ENCODE measurements around the gene DAGLB. TPM values are rescaled to one million over a fixed set of nuclear protein-coding genes. Genes with fewer than 3 reads are reported as not detected.

The DAGLB gene
- total and polyA plus RNA-seq, 2 of the 4 experiments (the other 2 are of a cell fraction) = 23.4 to 33.5 TPM

DNA sequence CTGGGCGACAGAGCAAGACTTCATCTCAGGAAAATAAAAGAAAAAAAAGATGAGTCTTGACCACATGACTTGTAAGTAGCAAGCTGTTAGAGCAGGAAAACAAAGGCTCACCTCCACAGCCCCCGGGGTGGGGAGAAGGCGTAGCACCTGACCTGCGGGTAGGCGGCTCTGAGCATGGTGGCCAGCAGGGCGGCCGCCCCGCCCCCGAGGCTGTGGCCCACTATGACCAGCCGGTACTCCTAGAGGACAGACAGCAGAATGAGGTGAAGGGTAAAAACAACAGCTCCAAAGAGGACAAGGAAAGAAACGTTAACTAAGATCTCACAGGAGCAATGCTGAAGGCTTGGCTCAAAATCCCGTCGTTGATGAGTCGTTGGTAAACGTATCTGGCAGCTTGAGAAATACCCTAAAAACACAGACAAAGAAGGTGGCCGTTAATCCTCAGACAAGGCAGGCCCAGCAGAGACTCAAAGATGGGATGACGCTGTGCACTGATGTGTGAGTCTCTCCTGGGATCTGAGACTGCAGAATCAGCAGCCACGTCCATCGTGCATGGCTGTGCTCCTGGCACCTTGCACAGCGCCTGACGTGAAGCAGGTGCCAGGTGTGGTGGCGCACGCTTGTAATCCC, 31.1 kb downstream of the DAGLB start:
- BruUV-seq (replicated peaks) = no TSS peak
- Histone ChIP-seq H2BK15ac (ENCODE audit: low read depth, low read length) (no peak overlapping the region), H4K20me1 (ENCODE audit: insufficient read depth, low read length) (no peaks in the 10 kb centered on the region; the same call in 1 of the 2 replicates), H3K18ac (ENCODE audit: low read depth, low read length) (no peak overlapping the region), H2BK120ac (ENCODE audit: low read depth, low read length) (no peak overlapping the region), H3K4me2 (ENCODE audit: low read depth, low read length) (no peak overlapping the region), H2BK20ac (ENCODE audit: low read depth, low read length) (no peak overlapping the region), H3K9ac (ENCODE audit: low read depth, low read length) (no peak overlapping the region), H3K4me3 (ENCODE audit: insufficient read depth, low read depth, low read length) (no peak overlapping the region), H2AK9ac (replicated peaks; ENCODE audit: low read depth, low read length, poor library complexity) (no peak overlapping the region), H3K23ac (ENCODE audit: low read depth, low read length) (no peak overlapping the region), H3K4ac (ENCODE audit: low read depth, low read length) (no peak overlapping the region), H3K9me1 (ENCODE audit: insufficient read depth, low read length) (no peaks in the 10 kb centered on the region), H2BK5ac (ENCODE audit: low read depth, low read length, poor library complexity, severe bottlenecking) (no peak overlapping the region), H3K14ac (replicated peaks; ENCODE audit: low read depth, low read length) (no peak overlapping the region), H3K9me3 (ENCODE audit: control insufficient read depth, insufficient read depth, low read length) (peaks cover 2% of the 10 kb centered on the region), H3K56ac (ENCODE audit: extremely low read depth, insufficient read depth, low read length) (no peak overlapping the region), H2AFZ (replicated peaks; ENCODE audit: low read length, poor library complexity) (no peak overlapping the region), H3K27me3 (ENCODE audit: control insufficient read depth, insufficient read depth, low read length) (no peaks in the 10 kb centered on the region), H3K4me1 (ENCODE audit: control insufficient read depth, insufficient read depth, low read length) (0 out of 2 replicates have a peak, but pooled peaks cover 2% of the 10 kb centered on the region), H4K5ac (ENCODE audit: low read depth, low read length) (no peak overlapping the region), H3K79me1 (ENCODE audit: low read depth in 1 of 2, low read length in 2 of 2) (peaks cover 15 to 27% of the 10 kb centered on the region in 2 experiments), H2AK5ac (ENCODE audit: low read depth, low read length) (no peak overlapping the region), H3K36me3 (ENCODE audit: control insufficient read depth, insufficient read depth, low read length) (peaks cover 47% of the 10 kb centered on the region), H4K91ac (ENCODE audit: insufficient read depth, low read depth, low read length) (no peak overlapping the region), H4K8ac (ENCODE audit: low read depth in 2 of 2, low read length in 2 of 2) (no peak overlapping the region), H3K27ac (ENCODE audit: insufficient read depth, low read length) (no peak overlapping the region)
- intact Hi-C loops (cut with micrococcal nuclease) (no loop called here), dilution Hi-C loops (cut with HindIII; ENCODE audit: low sequenced_read_pairs, unreplicated experiment) (no loop called here), in situ Hi-C loops (cut with MboI; ENCODE audit: low sequenced_read_pairs) (no loop called here)
- ChIA-PET POLR2A (ENCODE audit: unreplicated experiment) (no interaction called here), CTCF (no interaction called here)
- 77% methylated on average over 9 of the region's 23 CpGs; no CpG with 5 or more reads in 1 of the 2 experiments for WGBS, 2 experiments (ENCODE audit: extremely low coverage in 2 of 2, insufficient read length in 1 of 2)
- peak; percentile 31; the same call in 1 of the 2 replicates for ATAC-seq (ENCODE audit: low read depth)
- TF ChIP-seq RCOR1 (IDR thresholded peaks at IDR 0.05; ENCODE audit: insufficient replicate concordance, low read length) (no peak), CHD1 (IDR thresholded peaks at IDR 0.05; ENCODE audit: low read depth, low read length) (no peak)
- DNase-seq = peak; percentile 50

All from IMR-90 (cell line).